GM21528 (cell line): ENCODE data around the gene LSM8.
"Not testable (repeated sequence)": the region's sequence is repeated elsewhere in the genome, so short reads cannot be mapped to it uniquely, and the experiment has no call there.

Source experiments
- ATAC-seq: cut with Tn5 transposase; IDR thresholded peaks from one replicate; pipeline ENCODE4 v1.9.1; 2021; ENCODE audit warnings: mild to moderate bottlenecking, moderate library complexity; ENCODE audit not compliant: unreplicated experiment, low FRiP score

Gene LSM8

GRCh38 chr7:118202061-118202460 lies 18.1 kb downstream of the LSM8 start:
- ATAC-seq = no peak

- ATAC-seq = peak; percentile 97
Measured at GRCh38 chr7:118214051-118214832, 30.3 kb downstream of the LSM8 start.

GRCh38 chr7:118214833-118215182 lies 30.8 kb downstream of the LSM8 start:
- peak; percentile 21 for ATAC-seq

GRCh38 chr7:118217210-118217619 lies 33.3 kb downstream of the LSM8 start:
- no peak for ATAC-seq

- ATAC-seq = no peak
Measured at GRCh38 chr7:118218413-118219156, 34.6 kb downstream of the LSM8 start.

- ATAC-seq = no peak
Measured at GRCh38 chr7:118219157-118219512, 35.2 kb downstream of the LSM8 start.

GRCh38 chr7:118220583-118220982 lies 36.6 kb downstream of the LSM8 start:
- ATAC-seq = no peak

- ATAC-seq = no peak
Measured at GRCh38 chr7:118222591-118222990, 38.6 kb downstream of the LSM8 start.

GRCh38 chr7:118224521-118224920 lies 40.6 kb downstream of the LSM8 start, which contains the start of gene ANKRD7:
TSS of gene ANKRD7 (plus strand) at chr7:118224704. CDS start at chr7:118224831, 127 bp downstream.
- no peak for ATAC-seq

GRCh38 chr7:118232837-118233236 lies 48.9 kb downstream of the LSM8 start:
- ATAC-seq = no peak

GRCh38 chr7:118233799-118234198 lies 49.8 kb downstream of the LSM8 start:
- no peak for ATAC-seq

- ATAC-seq = no peak
Measured at GRCh38 chr7:118239014-118239413, 55.0 kb downstream of the LSM8 start.

- not testable (repeated sequence) for ATAC-seq
Measured at GRCh38 chr7:118240320-118240719, 56.4 kb downstream of the LSM8 start.
